PC-3 (cell line): ENCODE data around the gene NEK8. TPM values are rescaled to one million over a fixed set of nuclear protein-coding genes. Genes with fewer than 3 reads are reported as not detected.
A peak's percentile ranks its signal among the peaks of the same experiment; 100 is the strongest.
"Not testable (repeated sequence)": the region's sequence is repeated elsewhere in the genome, so short reads cannot be mapped to it uniquely, and the experiment has no call there.

ENCODE experiments used
- ATAC-seq: fragments of 200-7000 bp; cut with Tn5 transposase; 2 replicates; pipeline ENCODE4 v1.9.1; 2020; ENCODE audit warnings: mild to moderate bottlenecking, moderate library complexity
- BruUV-seq: library from RNA; stranded (reverse); fragments of 400-500 nt; replicated peaks from 2 replicates; lab custom pipeline; 2021; lab: Mats Ljungman, UMichigan
- CTCF ChIA-PET: fragments of 300-600 bp; sonication (Branson Sonifier 250); formaldehyde crosslinking; loops from one replicate; lab custom pipeline; 2022; ENCODE audit warnings: antibody characterized with exemption; lab: Charles Lee
- POLR2A ChIA-PET: fragments of 300-600 bp; sonication (Branson Sonifier 250); formaldehyde crosslinking; loops from one replicate; lab custom pipeline; 2022; ENCODE audit warnings: antibody characterized with exemption; ENCODE audit not compliant: unreplicated experiment; lab: Charles Lee
- DNase-seq: peaks from one replicate; pipeline ENCODE4 v3.0.0-alpha.2; 2015
- H2AFZ ChIP-seq: fragments of 300-600 bp; sonication (generic); 2 replicates; pipeline ENCODE4 v1.6.0; 2016; ENCODE audit warnings: antibody characterized with exemption, low read length
- H3F3A ChIP-seq: fragments of 300-600 bp; sonication (generic); one replicate; pipeline ENCODE4 v1.6.0; 2017; ENCODE audit warnings: antibody characterized with exemption, low read length, control low read depth, mild to moderate bottlenecking; ENCODE audit not compliant: unreplicated experiment
- H3K27ac ChIP-seq: fragments of 300-600 bp; sonication (generic); 2 replicates; pipeline ENCODE4 v1.5.1; 2016; ENCODE audit warnings: mild to moderate bottlenecking, low read length
- H3K27me3 ChIP-seq: fragments of 300-600 bp; sonication (generic); 2 replicates; pipeline ENCODE4 v1.6.1; 2016; ENCODE audit warnings: low read length, mixed read lengths
- H3K36me3 ChIP-seq: fragments of 300-600 bp; sonication (generic); 2 replicates; pipeline ENCODE4 v1.6.1; 2016; ENCODE audit warnings: low read depth, mixed run types, low read length, mixed read lengths
- H3K4me1 ChIP-seq: fragments of 300-600 bp; sonication (generic); 2 replicates; pipeline ENCODE4 v1.5.1; 2016; ENCODE audit warnings: low read length; ENCODE audit not compliant: insufficient read depth
- H3K4me2 ChIP-seq: fragments of 300-600 bp; sonication (generic); 2 replicates; pipeline ENCODE4 v1.6.0; 2016; ENCODE audit warnings: low read length
- H3K4me3 ChIP-seq: fragments of 300-600 bp; sonication (generic); 2 replicates; pipeline ENCODE4 v1.5.1; 2016; ENCODE audit warnings: mild to moderate bottlenecking, low read length, mixed read lengths
- H3K79me2 ChIP-seq: fragments of 300-600 bp; sonication (generic); 2 replicates; pipeline ENCODE4 v1.6.1; 2017; ENCODE audit warnings: low read length, mixed read lengths
- H3K9ac ChIP-seq: fragments of 300-600 bp; sonication (generic); 2 replicates; pipeline ENCODE4 v1.6.0; 2016; ENCODE audit warnings: mild to moderate bottlenecking, low read length
- H3K9me2 ChIP-seq: fragments of 300-600 bp; sonication (generic); replicated peaks from 2 replicates; pipeline ENCODE4 v1.6.1; 2016; ENCODE audit warnings: mixed run types, low read length, mixed read lengths
- H3K9me3 ChIP-seq: fragments of 300-600 bp; sonication (generic); 2 replicates; pipeline ENCODE4 v1.6.1; 2016; ENCODE audit warnings: low read length, mixed read lengths
- H4K20me1 ChIP-seq: fragments of 300-600 bp; sonication (generic); 2 replicates; pipeline ENCODE4 v1.6.1; 2016; ENCODE audit warnings: low read length, mixed read lengths
- EZH2 ChIP-seq: fragments of 300-600 bp; sonication (generic); IDR thresholded peaks from one replicate; pipeline ENCODE4 v1.6.1; 2017; ENCODE audit warnings: antibody characterized with exemption, mild to moderate bottlenecking, low read length; ENCODE audit not compliant: unreplicated experiment
- EZH2phosphoT487 ChIP-seq: fragments of 300-600 bp; sonication (generic); IDR thresholded peaks from 2 replicates; pipeline ENCODE4 v1.6.1; 2018; ENCODE audit warnings: mild to moderate bottlenecking, antibody characterized with exemption, low read length, borderline replicate concordance
- intact Hi-C: fragments of 100-400 bp; cut with micrococcal nuclease; formaldehyde crosslinking; loops from 2 replicates; pipeline ENCODE4 v1.9.0; 2023
- total RNA-seq: library from RNA; depleted of rRNA; stranded (reverse); fragments of >200 nt; gene quantifications from 2 replicates; pipeline ENCODE4 v1.2.3, GENCODE V29; 2014
- TF ChIP-seq, protein P1 (sequence below): fragments of 300-600 bp; sonication (generic); conservative IDR thresholded peaks from 2 replicates; pipeline ENCODE4 v1.5.1; 2017; ENCODE audit warnings: antibody characterized with exemption, low read depth, mild to moderate bottlenecking, low read length

Gene NEK8
- total RNA-seq, 1 experiment from 2014 or later, result 2.4 TPM

DNA sequence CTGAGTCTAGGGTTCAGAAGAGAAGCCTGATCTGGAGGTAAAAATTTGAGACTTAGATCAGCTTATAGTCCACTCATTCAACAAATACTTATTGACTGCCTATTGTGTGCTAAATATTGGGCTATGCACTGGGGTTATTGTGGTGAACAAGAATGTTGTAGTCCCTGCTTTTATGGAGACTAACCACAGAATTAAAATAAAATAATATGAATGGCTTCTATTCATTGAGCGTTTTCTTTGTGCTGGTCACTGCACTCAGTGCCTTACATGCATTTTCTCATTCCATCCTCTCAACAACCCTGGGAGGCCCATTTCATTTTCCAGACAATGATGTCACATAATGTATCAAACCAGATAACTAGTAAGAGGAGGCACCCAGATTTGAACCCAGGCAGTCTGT, 4.8 kb downstream of the NEK8 start:
- POLR2A ChIA-PET, result no interaction called here
- CTCF ChIA-PET, result no interaction called here
- intact Hi-C loops, result no loop called here
- no peak for TF ChIP-seq EZH2
- TF ChIP-seq, protein P1, sequence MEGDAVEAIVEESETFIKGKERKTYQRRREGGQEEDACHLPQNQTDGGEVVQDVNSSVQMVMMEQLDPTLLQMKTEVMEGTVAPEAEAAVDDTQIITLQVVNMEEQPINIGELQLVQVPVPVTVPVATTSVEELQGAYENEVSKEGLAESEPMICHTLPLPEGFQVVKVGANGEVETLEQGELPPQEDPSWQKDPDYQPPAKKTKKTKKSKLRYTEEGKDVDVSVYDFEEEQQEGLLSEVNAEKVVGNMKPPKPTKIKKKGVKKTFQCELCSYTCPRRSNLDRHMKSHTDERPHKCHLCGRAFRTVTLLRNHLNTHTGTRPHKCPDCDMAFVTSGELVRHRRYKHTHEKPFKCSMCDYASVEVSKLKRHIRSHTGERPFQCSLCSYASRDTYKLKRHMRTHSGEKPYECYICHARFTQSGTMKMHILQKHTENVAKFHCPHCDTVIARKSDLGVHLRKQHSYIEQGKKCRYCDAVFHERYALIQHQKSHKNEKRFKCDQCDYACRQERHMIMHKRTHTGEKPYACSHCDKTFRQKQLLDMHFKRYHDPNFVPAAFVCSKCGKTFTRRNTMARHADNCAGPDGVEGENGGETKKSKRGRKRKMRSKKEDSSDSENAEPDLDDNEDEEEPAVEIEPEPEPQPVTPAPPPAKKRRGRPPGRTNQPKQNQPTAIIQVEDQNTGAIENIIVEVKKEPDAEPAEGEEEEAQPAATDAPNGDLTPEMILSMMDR, result no peak
- no peak for TF ChIP-seq EZH2phosphoT487
- Histone ChIP-seq H3K36me3 (no peaks in the 10 kb centered on the region), H3K4me1 (peaks cover 13% of the 10 kb centered on the region), H3F3A (no peaks in the 10 kb centered on the region), H3K27ac (no peak overlapping the region; the same call in 1 of the 2 replicates), H3K9ac (no peak overlapping the region), H3K9me3 (no peaks in the 10 kb centered on the region), H2AFZ (no peak overlapping the region), H3K27me3 (no peaks in the 10 kb centered on the region), H3K9me2 (no peaks in the 10 kb centered on the region), H3K4me3 (no peak overlapping the region), H4K20me1 (no peaks in the 10 kb centered on the region), H3K79me2 (no peaks in the 10 kb centered on the region), H3K4me2 (no peak overlapping the region)
- ATAC-seq, result no peak
- DNase-seq, result no peak
- BruUV-seq, result no TSS peak

DNA sequence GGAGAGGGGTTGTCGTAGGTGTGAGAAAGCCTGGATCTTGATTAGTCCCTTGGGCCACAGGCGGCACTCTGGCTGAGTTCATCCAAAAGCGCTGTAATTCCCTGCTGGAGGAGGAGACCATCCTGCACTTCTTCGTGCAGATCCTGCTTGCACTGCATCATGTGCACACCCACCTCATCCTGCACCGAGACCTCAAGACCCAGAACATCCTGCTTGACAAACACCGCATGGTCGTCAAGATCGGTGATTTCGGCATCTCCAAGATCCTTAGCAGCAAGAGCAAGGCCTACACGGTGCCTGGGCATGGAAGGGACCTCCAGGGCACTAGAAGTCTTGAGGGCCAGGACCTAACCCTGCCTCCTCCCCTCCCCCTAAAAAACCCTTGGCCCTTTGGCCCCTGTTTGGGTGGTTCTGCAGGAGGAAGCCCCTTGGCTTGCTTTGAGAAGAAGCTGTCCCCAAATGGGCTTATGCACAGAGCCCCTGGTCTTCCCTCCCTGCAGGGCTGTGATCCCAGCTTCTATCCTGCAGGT, 6.2 kb downstream of the NEK8 start:
- Histone ChIP-seq H3K4me3 (no peak overlapping the region), H3K4me1 (peaks cover 10% of the 10 kb centered on the region), H3K79me2 (no peaks in the 10 kb centered on the region), H4K20me1 (no peaks in the 10 kb centered on the region), H3K9me3 (no peaks in the 10 kb centered on the region), H3K27me3 (no peaks in the 10 kb centered on the region), H3K9ac (no peak overlapping the region), H3K9me2 (no peaks in the 10 kb centered on the region), H2AFZ (no peak overlapping the region), H3K27ac (peak overlapping the region; percentile 32; the same call in 1 of the 2 replicates), H3K4me2 (peak overlapping the region; percentile 46), H3K36me3 (no peaks in the 10 kb centered on the region), H3F3A (no peaks in the 10 kb centered on the region)
- CTCF ChIA-PET, result interaction anchor here (1.5 kb wide), 1 partner anchor 8 kb away, joined by 5 read pairs; the partner anchor contains the start of gene TLCD1
- no peak for ATAC-seq
- TF ChIP-seq EZH2phosphoT487 (no peak), EZH2 (no peak)
- TF ChIP-seq, protein P1, result no peak
- intact Hi-C loops, result no loop called here
- no peak for DNase-seq
- POLR2A ChIA-PET, result interaction anchor here (0.5 kb wide), 1 partner anchor 23 kb away, joined by 6 read pairs; the partner anchor contains the start of gene PROCA1
- BruUV-seq, result no TSS peak

DNA sequence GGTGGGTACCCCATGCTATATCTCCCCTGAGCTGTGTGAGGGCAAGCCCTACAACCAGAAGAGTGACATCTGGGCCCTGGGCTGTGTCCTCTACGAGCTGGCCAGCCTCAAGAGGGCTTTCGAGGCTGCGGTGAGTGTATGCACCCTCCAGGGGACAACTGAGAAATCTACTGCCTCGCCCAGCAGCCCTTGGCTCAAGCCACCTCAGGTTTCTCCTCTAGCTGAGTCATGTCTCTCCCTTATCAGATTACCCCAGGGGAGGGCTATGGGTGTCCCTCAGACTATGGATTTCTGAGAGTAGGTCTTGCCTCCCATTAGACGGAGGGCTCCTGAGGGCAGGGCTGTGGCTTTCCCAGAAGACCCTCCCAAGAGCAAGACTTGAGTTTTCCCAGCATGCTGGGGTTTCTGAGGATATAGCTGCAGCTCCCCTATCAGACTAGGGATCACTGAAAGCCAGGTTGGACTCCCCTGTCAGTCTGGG, 6.7 kb downstream of the NEK8 start:
- POLR2A ChIA-PET, result interaction anchor here (0.5 kb wide), 1 partner anchor 24 kb away, joined by 6 read pairs; the partner anchor contains the start of gene PROCA1
- Histone ChIP-seq H3F3A (no peaks in the 10 kb centered on the region), H3K36me3 (no peaks in the 10 kb centered on the region), H3K79me2 (no peaks in the 10 kb centered on the region), H3K9me3 (no peaks in the 10 kb centered on the region), H2AFZ (no peak overlapping the region), H3K9ac (no peak overlapping the region), H4K20me1 (no peaks in the 10 kb centered on the region), H3K4me2 (peak overlapping the region; percentile 46), H3K27ac (peak overlapping the region; percentile 32; the same call in 1 of the 2 replicates), H3K27me3 (no peaks in the 10 kb centered on the region), H3K4me3 (no peak overlapping the region), H3K4me1 (peaks cover 9% of the 10 kb centered on the region; the same call in 1 of the 2 replicates), H3K9me2 (no peaks in the 10 kb centered on the region)
- ATAC-seq, result peak; percentile 88
- CTCF ChIA-PET, result interaction anchor here (1.5 kb wide), 1 partner anchor 9 kb away, joined by 5 read pairs; the partner anchor contains the start of gene TLCD1
- intact Hi-C loops, result no loop called here
- peak; percentile 57 for DNase-seq
- TF ChIP-seq, protein P1, result no peak
- TF ChIP-seq EZH2 (no peak), EZH2phosphoT487 (no peak)
- no TSS peak for BruUV-seq

DNA sequence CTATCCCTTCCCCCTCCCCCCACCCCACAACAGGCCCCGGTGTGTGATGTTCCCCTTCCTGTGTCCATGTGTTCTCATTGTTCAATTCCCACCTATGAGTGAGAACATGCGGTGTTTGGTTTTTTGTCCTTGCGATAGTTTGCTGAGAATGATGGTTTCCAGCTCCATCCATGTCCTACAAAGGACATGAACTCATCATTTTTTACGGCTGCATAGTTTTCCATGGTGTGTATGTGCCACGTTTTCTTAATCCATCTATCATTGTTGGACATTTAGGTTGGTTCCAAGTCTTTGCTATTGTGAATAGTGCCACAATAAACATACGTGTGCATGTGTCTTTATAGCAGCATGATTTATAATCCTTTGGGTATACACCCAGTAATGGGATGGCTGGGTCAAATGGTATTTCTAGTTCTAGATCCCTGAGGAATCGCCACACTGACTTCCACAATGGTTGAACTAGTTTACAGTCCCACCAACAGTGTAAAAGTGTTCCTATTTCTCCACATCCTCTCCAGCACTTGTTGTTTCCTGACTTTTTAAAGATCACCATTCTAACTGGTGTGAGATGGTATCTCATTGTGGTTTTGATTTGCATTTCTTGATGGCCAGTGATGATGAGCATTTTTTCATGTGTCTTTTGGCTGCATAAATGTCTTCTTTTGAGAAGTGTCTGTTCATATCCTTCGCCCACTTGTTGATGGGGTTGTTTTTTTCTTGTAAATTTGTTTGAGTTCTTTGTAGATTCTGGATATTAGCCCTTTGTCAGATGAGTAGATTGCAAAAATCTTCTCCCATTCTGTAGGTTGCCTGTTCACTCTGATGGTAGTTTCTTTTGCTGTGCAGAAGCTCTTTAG, 7.6 kb downstream of the NEK8 start:
- ATAC-seq, BruUV-seq, H3K27ac ChIP-seq, POLR2A ChIA-PET, H3K4me1 ChIP-seq, H3K4me3 ChIP-seq, H3K9me3 ChIP-seq, H3F3A ChIP-seq, H3K9me2 ChIP-seq, H3K27me3 ChIP-seq, H3K79me2 ChIP-seq, H3K9ac ChIP-seq, H4K20me1 ChIP-seq, intact Hi-C loops, DNase-seq, H2AFZ ChIP-seq, H3K36me3 ChIP-seq, H3K4me2 ChIP-seq: not testable (repeated sequence)
- CTCF ChIA-PET, result interaction anchor here (1.5 kb wide), 1 partner anchor 9 kb away, joined by 5 read pairs; the partner anchor contains the start of gene TLCD1
